CD4-positive, alpha-beta T cell treated with Interleukin-15 for 1 hour (primary cell): ENCODE data around the gene SOCS4.
"Not testable (repeated sequence)": the region's sequence is repeated elsewhere in the genome, so short reads cannot be mapped to it uniquely, and the experiment has no call there.

ENCODE experiments used
- DNase-seq: peaks from one replicate; pipeline ENCODE4 v3.0.0-alpha.2; 2020

SOCS4 gene, protein sequence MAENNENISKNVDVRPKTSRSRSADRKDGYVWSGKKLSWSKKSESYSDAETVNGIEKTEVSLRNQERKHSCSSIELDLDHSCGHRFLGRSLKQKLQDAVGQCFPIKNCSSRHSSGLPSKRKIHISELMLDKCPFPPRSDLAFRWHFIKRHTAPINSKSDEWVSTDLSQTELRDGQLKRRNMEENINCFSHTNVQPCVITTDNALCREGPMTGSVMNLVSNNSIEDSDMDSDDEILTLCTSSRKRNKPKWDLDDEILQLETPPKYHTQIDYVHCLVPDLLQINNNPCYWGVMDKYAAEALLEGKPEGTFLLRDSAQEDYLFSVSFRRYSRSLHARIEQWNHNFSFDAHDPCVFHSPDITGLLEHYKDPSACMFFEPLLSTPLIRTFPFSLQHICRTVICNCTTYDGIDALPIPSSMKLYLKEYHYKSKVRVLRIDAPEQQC

GRCh38 chr14:55026793-55027561 is at the start of gene SOCS4, which contains the start of gene WDHD1:
TSS of gene SOCS4 (plus strand) at chr14:55027236. CDS start at chr14:55043042, 15,806 bp downstream.
TSS of gene WDHD1 (minus strand) at chr14:55027099. CDS start at chr14:55026787, 312 bp downstream.
- peak; percentile 95 for DNase-seq

DNA sequence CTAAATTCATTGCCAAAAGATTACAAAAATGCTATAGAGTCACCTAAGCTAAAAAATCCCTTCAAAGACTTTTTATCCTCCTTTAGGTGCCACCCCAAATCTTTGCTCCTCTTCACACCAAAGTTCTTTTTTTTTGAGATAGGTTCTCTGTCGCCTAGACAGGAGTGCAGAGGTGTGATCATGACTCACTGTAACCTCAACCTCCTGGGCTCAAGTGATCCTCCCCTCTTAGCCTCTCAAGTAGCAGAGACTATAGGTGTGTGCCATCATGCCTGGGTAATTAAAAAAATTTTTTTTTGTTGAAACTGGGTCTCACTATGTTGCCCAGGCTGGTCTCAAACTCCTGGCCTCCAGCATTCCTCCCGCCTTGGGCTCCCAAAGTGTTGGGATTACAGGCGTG is 48.0 kb upstream of the SOCS4 start:
- no peak for DNase-seq

- DNase-seq, result no peak
Measured at GRCh38 chr14:54981698-54982097, 45.3 kb upstream of the SOCS4 start.

- DNase-seq, result no peak
Measured at GRCh38 chr14:54985156-54985555, 41.9 kb upstream of the SOCS4 start.

- no peak for DNase-seq
Measured at GRCh38 chr14:55000381-55000780, 26.7 kb upstream of the SOCS4 start.

DNA sequence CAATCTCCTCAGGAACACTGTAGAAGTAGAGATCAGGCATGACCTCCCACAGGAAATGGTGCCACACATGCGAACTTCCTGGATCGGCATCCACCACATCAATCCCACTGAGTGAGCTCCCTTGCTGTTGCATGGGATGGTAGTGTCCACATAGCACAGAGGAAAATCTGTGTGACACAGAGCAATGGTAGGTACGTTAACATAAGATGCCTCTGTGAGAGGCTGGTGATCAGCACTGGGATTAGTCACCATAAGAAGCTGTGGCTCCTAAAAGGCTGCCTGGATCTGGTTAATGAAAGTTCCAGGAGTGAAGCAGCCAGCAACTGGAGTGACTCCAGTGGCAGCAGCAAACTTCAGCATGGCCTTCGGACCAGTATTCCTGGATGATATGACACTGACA is 22.0 kb upstream of the SOCS4 start:
- DNase-seq, result no peak

GRCh38 chr14:55015006-55015405 is 12.0 kb upstream of the SOCS4 start:
- no peak for DNase-seq

- no peak for DNase-seq
Measured at GRCh38 chr14:55019968-55020554, 7.0 kb upstream of the SOCS4 start.

- not testable (repeated sequence) for DNase-seq
Measured at GRCh38 chr14:55024365-55024764, 2.7 kb upstream of the SOCS4 start.

DNA sequence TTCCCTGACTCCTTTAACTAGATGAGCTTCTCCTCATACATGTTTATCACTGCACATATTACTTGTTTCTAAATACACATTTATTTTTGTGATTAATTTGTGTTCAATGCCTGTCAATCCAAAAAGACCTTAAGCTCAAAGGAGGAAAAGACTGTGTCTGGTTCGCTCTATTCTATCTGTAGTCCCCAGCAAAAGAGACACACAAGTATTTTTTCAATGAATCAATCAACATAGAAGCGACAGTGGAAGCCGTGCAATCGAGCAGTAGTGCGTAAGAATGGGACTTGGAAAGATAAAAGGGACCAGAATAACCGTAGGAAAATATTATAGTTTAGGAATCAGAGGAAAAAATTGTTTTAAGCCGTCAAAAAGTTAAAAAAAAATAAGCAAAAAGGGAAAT is 1.1 kb upstream of the SOCS4 start:
- no peak for DNase-seq

- no peak for DNase-seq
Measured at GRCh38 chr14:55026441-55026792, 619 bp upstream of the SOCS4 start.

- no peak for DNase-seq
Measured at GRCh38 chr14:55028066-55028465, 1.0 kb downstream of the SOCS4 start.

- DNase-seq, result no peak
Measured at GRCh38 chr14:55028476-55028875, 1.4 kb downstream of the SOCS4 start.

DNA sequence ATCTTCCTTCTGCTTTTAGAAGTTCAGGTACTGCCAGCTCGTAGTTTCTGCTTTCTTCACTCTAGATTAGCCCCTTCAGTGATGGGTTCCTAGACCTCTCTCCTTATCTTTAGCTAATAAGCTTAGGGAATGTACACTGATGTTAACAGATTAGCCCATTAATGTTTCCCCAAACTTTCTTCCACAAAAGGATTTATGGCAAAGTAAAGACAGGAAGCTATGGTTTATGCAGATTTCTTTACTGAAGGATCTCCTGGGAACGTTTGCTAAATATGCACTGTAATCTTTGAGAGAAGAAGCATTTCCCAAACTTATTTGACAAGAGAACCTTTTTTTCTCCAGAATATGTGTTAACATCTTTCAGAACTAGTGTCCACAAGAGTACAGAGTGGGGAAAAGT is 4.2 kb downstream of the SOCS4 start:
- DNase-seq, result no peak

DNA sequence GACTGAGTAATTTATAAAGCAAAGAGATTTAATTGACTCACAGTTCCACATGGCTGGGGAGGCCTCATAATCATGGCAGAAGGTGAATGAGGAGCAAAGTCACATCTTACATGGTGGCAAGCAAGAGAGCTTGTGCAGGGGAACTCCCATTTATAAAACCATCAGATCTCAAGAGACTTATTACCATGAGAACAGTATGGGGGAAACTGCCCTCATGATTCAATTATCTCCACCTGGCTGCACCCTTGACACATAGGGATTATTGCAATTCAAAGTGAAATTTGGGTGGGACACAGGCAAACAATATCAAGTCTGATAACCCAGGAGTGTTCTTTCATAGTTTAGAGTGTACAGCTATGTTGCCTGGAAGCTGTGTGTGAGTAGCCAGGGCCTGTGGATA is 11.0 kb downstream of the SOCS4 start:
- not testable (repeated sequence) for DNase-seq

GRCh38 chr14:55038708-55039107 is 11.7 kb downstream of the SOCS4 start:
- DNase-seq, result no peak

DNA sequence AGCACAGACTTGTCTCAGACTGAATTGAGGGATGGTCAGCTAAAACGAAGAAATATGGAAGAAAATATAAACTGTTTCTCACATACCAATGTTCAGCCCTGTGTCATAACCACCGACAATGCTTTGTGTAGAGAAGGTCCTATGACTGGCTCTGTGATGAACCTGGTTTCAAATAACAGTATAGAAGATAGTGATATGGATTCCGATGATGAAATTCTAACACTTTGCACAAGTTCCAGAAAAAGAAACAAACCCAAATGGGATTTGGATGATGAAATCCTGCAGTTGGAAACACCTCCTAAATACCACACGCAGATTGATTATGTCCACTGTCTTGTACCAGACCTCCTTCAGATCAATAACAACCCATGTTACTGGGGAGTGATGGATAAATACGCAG is 16.5 kb downstream of the SOCS4 start:
- DNase-seq, result no peak

- DNase-seq, result no peak
Measured at GRCh38 chr14:55045087-55045486, 18.1 kb downstream of the SOCS4 start.

- no peak for DNase-seq
Measured at GRCh38 chr14:55047301-55048053, 20.4 kb downstream of the SOCS4 start.

DNA sequence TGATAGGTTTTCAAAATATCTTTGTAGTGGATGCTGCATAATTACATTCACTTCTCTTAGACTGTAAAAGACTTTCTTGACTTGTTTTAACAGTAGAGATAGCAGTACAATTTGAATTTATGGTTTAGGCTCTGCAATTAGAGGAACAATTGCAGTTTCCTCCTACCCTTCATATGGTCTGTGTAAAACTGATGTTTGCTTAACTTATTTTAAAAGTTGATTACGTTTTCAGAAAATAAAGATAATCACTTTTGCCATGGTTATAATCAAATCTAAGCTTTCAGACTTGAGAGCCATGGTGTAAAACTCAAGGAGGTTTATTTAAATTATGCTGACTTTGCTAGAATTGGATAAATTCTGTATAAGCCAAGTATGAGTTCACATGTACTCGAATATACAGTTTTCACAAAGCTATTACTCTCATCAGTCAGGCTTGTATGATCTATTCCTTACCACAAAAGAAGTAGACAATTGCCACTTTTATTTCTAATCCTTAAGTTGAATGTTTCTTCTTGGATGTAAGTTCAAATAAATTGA is 21.9 kb downstream of the SOCS4 start:
- no peak for DNase-seq

DNA sequence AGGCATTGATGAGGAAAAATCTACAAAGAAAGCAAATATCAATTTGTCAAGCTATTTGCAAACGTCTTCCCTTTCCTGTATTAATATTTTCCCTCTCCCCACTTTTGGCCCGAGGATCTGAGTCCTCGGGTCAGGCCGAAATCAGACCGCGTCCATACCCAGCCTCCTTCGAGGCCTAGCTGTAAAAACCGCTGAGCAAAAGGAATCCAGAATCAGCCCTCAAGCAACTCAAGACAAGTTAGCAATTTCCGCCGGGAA is 24.1 kb downstream of the SOCS4 start:
- no peak for DNase-seq

DNA sequence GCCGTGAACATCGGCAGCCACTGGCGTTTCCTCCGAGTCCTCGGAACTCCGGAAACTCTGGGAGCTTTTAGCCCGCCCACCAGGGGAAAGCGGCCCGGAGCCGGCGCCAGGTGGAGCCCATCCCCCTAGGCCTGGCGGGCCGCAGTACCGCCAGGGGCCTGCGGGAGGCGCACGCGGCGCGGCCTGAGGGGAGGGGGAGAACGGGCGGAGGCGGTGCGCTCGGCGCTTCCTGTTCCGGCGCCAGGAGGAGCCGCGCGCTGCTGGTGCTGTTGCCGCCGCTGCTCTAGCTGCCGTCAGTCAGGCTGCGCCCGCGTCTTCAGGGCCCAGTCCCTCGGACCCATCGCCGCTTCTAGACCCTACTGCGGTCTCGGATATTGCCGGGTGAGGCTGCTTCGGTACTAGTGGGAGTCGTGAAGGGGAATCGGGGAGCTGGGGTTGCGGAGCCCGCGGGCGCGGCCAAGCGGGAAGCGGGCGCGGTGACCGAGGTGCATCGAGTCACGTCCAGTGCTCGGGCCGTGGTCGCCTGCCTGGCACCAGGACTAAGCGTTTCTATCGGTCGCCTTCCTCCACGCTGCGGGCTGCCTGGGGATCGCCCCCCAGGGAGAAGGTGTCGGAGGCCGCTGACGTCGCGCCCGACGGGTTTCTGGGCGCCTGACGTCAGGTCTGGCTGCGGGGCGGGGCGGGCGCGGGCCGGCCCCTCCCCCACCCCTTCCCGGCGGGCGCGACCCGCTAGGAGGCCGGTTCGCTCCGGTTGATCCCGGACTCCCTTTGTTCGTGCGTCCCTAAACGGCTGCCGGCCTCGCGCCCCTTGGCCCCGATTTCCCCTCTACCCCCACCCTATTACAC is 24.6 kb downstream of the SOCS4 start, which contains the start of gene MAPK1IP1L:
TSS of gene MAPK1IP1L (plus strand) at position 225 of the 846 bp plus-strand sequence. CDS start 10,037 bp downstream, outside the sequence.
- peak; percentile 91 for DNase-seq
